Measurements from ENCODE around the gene TBC1D20. TPM values are rescaled to one million over a fixed set of nuclear protein-coding genes. Genes with fewer than 3 reads are reported as not detected.

Gene TBC1D20
- total and polyA plus RNA-seq, 7 experiments from 2014 or later: 19.9 to 45.7 (median 26.6) TPM

- Histone ChIP-seq H3K27me3 (ENCODE audit: control insufficient read depth in 2 of 2, insufficient read depth in 2 of 2, low read length in 2 of 2) (no peaks in the 10 kb centered on the region), H3K36me3 (ENCODE audit: control insufficient read depth in 2 of 3, insufficient read depth in 3 of 3, low read length in 3 of 3) (peaks cover 0 to 30% (median 3%) of the 10 kb centered on the region in 3 experiments), H3K9me3 (ENCODE audit: control insufficient read depth in 2 of 3, low read length in 3 of 3) (no peaks in the 10 kb centered on the region), H3K27ac (ENCODE audit: low read depth, low read length) (peak overlapping the region; percentile 89), H3K4me3 (ENCODE audit: low read length) (peak overlapping the region; percentile 97), H3K4me1 (ENCODE audit: control insufficient read depth in 2 of 2, insufficient read depth in 2 of 2, low read length in 2 of 2) (peaks cover 20 to 25% of the 10 kb centered on the region in 2 donors)
- intact Hi-C loops (cut with micrococcal nuclease): loop anchor here in 1 of 2 donors (2.0 to 10.0 kb wide), 5 partner anchors 23 to 815 kb away; partner anchors contain the start of genes CSNK2A1 and RAD21L1
- Mint-ChIP-seq H3K9me3 (peaks cover 0 to 9% (median 0%) of the 10 kb centered on the region in 11 donors), H3K4me3 (peak overlapping the region; percentile 84 to 99 (median 93)), H3K27me3 (no peaks in the 10 kb centered on the region), H3K4me1 (peaks cover 35 to 68% (median 60%) of the 10 kb centered on the region in 7 donors), H3K36me3 (peaks cover 4 to 46% (median 28%) of the 10 kb centered on the region in 5 donors), H3K27ac (peak overlapping the region; percentile 24 to 97 (median 94))
- DNase-seq (peak in 1 of 9 donors; percentile 28), ATAC-seq (no peak)
- ChIA-PET CTCF (interaction anchor here (0.8 kb wide), 1 partner anchor 53 kb away, joined by 3 read pairs; the partner anchor contains the start of gene TBC1D20), POLR2A (interaction anchor here (1.1 to 1.6 kb wide), 2 partner anchors 28 to 54 kb away, joined by 3 to 12 read pairs; no protein-coding TSS in a partner anchor)
Observed at GRCh38 chr20:409697-410559, 52.4 kb downstream of the TBC1D20 start.

GRCh38 chr20:408843-409696 is 53.3 kb downstream of the TBC1D20 start:
- Mint-ChIP-seq H3K27me3 (no peaks in the 10 kb centered on the region), H3K9me3 (peaks cover 0 to 9% (median 0%) of the 10 kb centered on the region in 11 donors), H3K4me3 (peak overlapping the region; percentile 84 to 99 (median 93)), H3K36me3 (peaks cover 4 to 46% (median 28%) of the 10 kb centered on the region in 5 donors), H3K4me1 (peaks cover 32 to 64% (median 56%) of the 10 kb centered on the region in 7 donors), H3K27ac (peak overlapping the region; percentile 56 to 97 (median 94))
- H3K36me3 ChIP-seq (ENCODE audit: control insufficient read depth in 2 of 3, insufficient read depth in 3 of 3, low read length in 3 of 3): peaks cover 0 to 30% (median 3%) of the 10 kb centered on the region in 3 experiments
- no peaks in the 10 kb centered on the region for H3K27me3 ChIP-seq (ENCODE audit: control insufficient read depth in 2 of 2, insufficient read depth in 2 of 2, low read length in 2 of 2)
- H3K4me1 ChIP-seq (ENCODE audit: control insufficient read depth in 2 of 2, insufficient read depth in 2 of 2, low read length in 2 of 2): peaks cover 20 to 25% of the 10 kb centered on the region in 2 donors
- DNase-seq (peak in 5 of 9 donors; percentile 7 to 17 (median 16)), ATAC-seq (no peak)
- ChIA-PET POLR2A (interaction anchor here (0.6 to 1.6 kb wide), 3 partner anchors 28 to 869 kb away, joined by 3 to 12 read pairs (median 3); no protein-coding TSS in a partner anchor), CTCF (interaction anchor here (0.6 to 0.8 kb wide), 2 partner anchors 23 to 53 kb away, joined by 3 read pairs; partner anchors contain the start of gene TBC1D20)
- H3K4me3 ChIP-seq (ENCODE audit: low read length): peak overlapping the region; percentile 97
- H3K9me3 ChIP-seq (ENCODE audit: control insufficient read depth in 2 of 3, low read length in 3 of 3): no peaks in the 10 kb centered on the region
- peak overlapping the region; percentile 89 for H3K27ac ChIP-seq (ENCODE audit: low read depth, low read length)
- intact Hi-C loops (cut with micrococcal nuclease): loop anchor here (1.0 to 10.0 kb wide), 10 partner anchors 24 to 816 kb away; partner anchors contain the start of genes CSNK2A1 (in 2 of the 2), RAD21L1 (in 1 of the 2) and TBC1D20 (in 1 of the 2)

- Mint-ChIP-seq H3K36me3 (peaks cover 4 to 47% (median 24%) of the 10 kb centered on the region in 5 donors), H3K4me3 (peak within 1 kb of the TSS; percentile 91 to 99 (median 94)), H3K4me1 (peaks cover 31 to 57% (median 48%) of the 10 kb centered on the region in 7 donors), H3K27me3 (no peaks in the 10 kb centered on the region), H3K27ac (peak within 1 kb of the TSS; percentile 92 to 99 (median 96)), H3K9me3 (peaks cover 0 to 12% (median 0%) of the 10 kb centered on the region in 11 donors)
- DNase-seq: peak; percentile 86 to 97 (median 92)
- POLR2A ChIA-PET: interaction anchor here (0.5 to 2.1 kb wide), 10 partner anchors 26 to 136 kb away, joined by 3 to 6 read pairs (median 4); partner anchors contain the start of genes CSNK2A1 and TRIB3
- Histone ChIP-seq H3K9me3 (ENCODE audit: control insufficient read depth in 2 of 3, low read length in 3 of 3) (no peaks in the 10 kb centered on the region), H3K4me1 (ENCODE audit: control insufficient read depth in 2 of 2, insufficient read depth in 2 of 2, low read length in 2 of 2) (peaks cover 20 to 25% of the 10 kb centered on the region in 2 donors), H3K27me3 (ENCODE audit: control insufficient read depth in 2 of 2, insufficient read depth in 2 of 2, low read length in 2 of 2) (no peaks in the 10 kb centered on the region), H3K36me3 (ENCODE audit: control insufficient read depth in 2 of 3, insufficient read depth in 3 of 3, low read length in 3 of 3) (peaks cover 0 to 30% (median 3%) of the 10 kb centered on the region in 3 experiments), H3K4me3 (ENCODE audit: low read length) (peak within 1 kb of the TSS; percentile 97), H3K27ac (ENCODE audit: low read depth, low read length) (peak within 1 kb of the TSS; percentile 89)
- intact Hi-C loops (cut with micrococcal nuclease): loop anchor here (1.0 to 10.0 kb wide), 14 partner anchors 25 to 817 kb away; partner anchors contain the start of genes CSNK2A1 (in 2 of the 2), TBC1D20 (in 2 of the 2), C20orf96 (in 1 of the 2) and RAD21L1 (in 1 of the 2)
- peak; percentile 90 for ATAC-seq
- CTCF ChIA-PET: interaction anchor here (0.6 to 1.6 kb wide), 4 partner anchors 27 to 70 kb away, joined by 3 read pairs; partner anchors contain the start of gene TRIB3
Observed at GRCh38 chr20:407953-408842, 54.1 kb downstream of the TBC1D20 start, which contains the start of gene RBCK1. Gene RBCK1 (plus strand): TSS chr20:408299. CDS start chr20:408758, 459 bp downstream.

- intact Hi-C loops (cut with micrococcal nuclease): loop anchor here (1.0 to 10.0 kb wide), 8 partner anchors 25 to 817 kb away; partner anchors contain the start of genes C20orf96 (in 1 of the 2), CSNK2A1 (in 1 of the 2), RAD21L1 (in 1 of the 2) and TBC1D20 (in 1 of the 2)
- Histone ChIP-seq H3K36me3 (ENCODE audit: control insufficient read depth in 2 of 3, insufficient read depth in 3 of 3, low read length in 3 of 3) (peaks cover 0 to 30% (median 3%) of the 10 kb centered on the region in 3 experiments), H3K27me3 (ENCODE audit: control insufficient read depth in 2 of 2, insufficient read depth in 2 of 2, low read length in 2 of 2) (no peaks in the 10 kb centered on the region), H3K27ac (ENCODE audit: low read depth, low read length) (peak overlapping the region; percentile 83), H3K4me3 (ENCODE audit: low read length) (peak overlapping the region; percentile 71), H3K9me3 (ENCODE audit: control insufficient read depth in 2 of 3, low read length in 3 of 3) (no peaks in the 10 kb centered on the region), H3K4me1 (ENCODE audit: control insufficient read depth in 2 of 2, insufficient read depth in 2 of 2, low read length in 2 of 2) (peaks cover 20 to 32% of the 10 kb centered on the region in 2 donors)
- Mint-ChIP-seq H3K9me3 (peaks cover 0 to 10% (median 0%) of the 10 kb centered on the region in 11 donors), H3K27ac (peak overlapping the region; percentile 89 to 99 (median 96)), H3K4me3 (peak overlapping the region; percentile 86 to 96 (median 94)), H3K4me1 (peaks cover 26 to 59% (median 46%) of the 10 kb centered on the region in 7 donors), H3K36me3 (peaks cover 4 to 45% (median 17%) of the 10 kb centered on the region in 5 donors), H3K27me3 (no peaks in the 10 kb centered on the region)
- peak; percentile 49 for ATAC-seq
- ChIA-PET POLR2A (interaction anchor here (0.5 to 2.1 kb wide), 11 partner anchors 25 to 137 kb away, joined by 3 to 6 read pairs (median 4); partner anchors contain the start of genes CSNK2A1, TBC1D20 and TRIB3), CTCF (interaction anchor here (0.6 to 1.6 kb wide), 5 partner anchors 27 to 71 kb away, joined by 3 read pairs; partner anchors contain the start of gene TRIB3)
- DNase-seq: peak in 8 of 9 donors; percentile 31 to 74 (median 39)
Observed at GRCh38 chr20:407133-407952, 55.0 kb downstream of the TBC1D20 start.
